Activated CD8-positive, alpha-beta memory T cell treated with anti-CD3 and anti-CD28 coated beads, Interleukin-2, amount 50 U/mL, for 1 hour (primary cell): ENCODE data around the gene CYB5R3.

Experiments used
- DNase-seq: peaks from one replicate; pipeline ENCODE4 v3.0.0-alpha.2; 2020; ENCODE audit errors: extremely low read depth

Gene CYB5R3

GRCh38 chr22:42645938-42646568 lies 3.1 kb downstream of the CYB5R3 start:
- DNase-seq: no peak

- no peak for DNase-seq
Observed at GRCh38 chr22:42645341-42645937, 3.8 kb downstream of the CYB5R3 start.

- no peak for DNase-seq
Observed at GRCh38 chr22:42644422-42645340, 4.5 kb downstream of the CYB5R3 start.

- DNase-seq: no peak
Observed at GRCh38 chr22:42643634-42644421, 5.4 kb downstream of the CYB5R3 start.

GRCh38 chr22:42642806-42643633 lies 6.2 kb downstream of the CYB5R3 start:
- no peak for DNase-seq

- DNase-seq: no peak
Observed at GRCh38 chr22:42641801-42642413, 7.3 kb downstream of the CYB5R3 start.

GRCh38 chr22:42639541-42640241 lies 9.5 kb downstream of the CYB5R3 start:
- DNase-seq: no peak

- no peak for DNase-seq
Observed at GRCh38 chr22:42637555-42637954, 11.6 kb downstream of the CYB5R3 start.

- DNase-seq: no peak
Observed at GRCh38 chr22:42636506-42636905, 12.7 kb downstream of the CYB5R3 start.

GRCh38 chr22:42635531-42635930 lies 13.7 kb downstream of the CYB5R3 start:
- no peak for DNase-seq

- DNase-seq: no peak
Observed at GRCh38 chr22:42633013-42633412, 16.2 kb downstream of the CYB5R3 start.

- DNase-seq: no peak
Observed at GRCh38 chr22:42632096-42632495, 17.1 kb downstream of the CYB5R3 start.

GRCh38 chr22:42630901-42631602 lies 18.1 kb downstream of the CYB5R3 start:
- DNase-seq: no peak

- no peak for DNase-seq
Observed at GRCh38 chr22:42630211-42630610, 19.0 kb downstream of the CYB5R3 start.

- DNase-seq: no peak
Observed at GRCh38 chr22:42627981-42628380, 21.2 kb downstream of the CYB5R3 start.

GRCh38 chr22:42626951-42627625 lies 22.1 kb downstream of the CYB5R3 start:
- no peak for DNase-seq

GRCh38 chr22:42626431-42626830 lies 22.8 kb downstream of the CYB5R3 start:
- DNase-seq: no peak

- no peak for DNase-seq
Observed at GRCh38 chr22:42625416-42625815, 23.8 kb downstream of the CYB5R3 start.
